Measurements from ENCODE around the gene DKKL1.
A peak's percentile ranks its signal among the peaks of the same experiment; 100 is the strongest.

Gene DKKL1

DNA sequence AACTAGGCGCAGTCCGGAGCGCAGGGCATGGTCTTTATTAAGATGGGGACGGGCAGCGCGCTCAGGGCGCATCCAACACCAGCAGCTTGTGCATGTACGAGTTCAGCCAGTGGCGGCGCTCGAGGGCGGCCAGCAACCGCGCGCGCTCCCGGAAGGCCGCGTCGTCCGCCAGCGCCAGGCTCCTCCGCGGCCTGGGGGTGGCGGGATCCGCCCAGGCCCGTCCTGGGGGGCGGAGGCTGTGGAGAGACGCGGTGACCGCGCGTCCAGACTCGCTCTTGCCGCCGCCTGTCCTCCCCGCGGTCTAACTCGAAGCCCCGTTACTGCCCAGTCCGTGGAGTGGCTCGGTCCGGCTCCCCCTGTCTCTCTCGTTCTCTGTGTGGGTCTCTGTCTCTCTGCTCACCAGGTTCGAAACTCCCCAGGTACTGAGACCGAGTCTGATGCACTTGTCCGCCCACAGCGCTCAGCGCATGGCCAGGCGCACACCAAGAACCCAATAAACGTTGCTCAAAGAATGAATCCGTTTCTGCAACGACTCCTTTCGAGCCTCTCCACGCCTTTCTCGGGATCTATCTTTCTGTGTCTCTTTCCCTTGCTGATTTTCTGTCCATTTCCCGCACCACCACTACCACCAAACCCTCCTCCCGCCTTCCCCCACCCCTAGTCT is 58.9 kb downstream of the DKKL1 start:
- peak; percentile 24 for DNase-seq (ENCODE audit: low read depth)

DNA sequence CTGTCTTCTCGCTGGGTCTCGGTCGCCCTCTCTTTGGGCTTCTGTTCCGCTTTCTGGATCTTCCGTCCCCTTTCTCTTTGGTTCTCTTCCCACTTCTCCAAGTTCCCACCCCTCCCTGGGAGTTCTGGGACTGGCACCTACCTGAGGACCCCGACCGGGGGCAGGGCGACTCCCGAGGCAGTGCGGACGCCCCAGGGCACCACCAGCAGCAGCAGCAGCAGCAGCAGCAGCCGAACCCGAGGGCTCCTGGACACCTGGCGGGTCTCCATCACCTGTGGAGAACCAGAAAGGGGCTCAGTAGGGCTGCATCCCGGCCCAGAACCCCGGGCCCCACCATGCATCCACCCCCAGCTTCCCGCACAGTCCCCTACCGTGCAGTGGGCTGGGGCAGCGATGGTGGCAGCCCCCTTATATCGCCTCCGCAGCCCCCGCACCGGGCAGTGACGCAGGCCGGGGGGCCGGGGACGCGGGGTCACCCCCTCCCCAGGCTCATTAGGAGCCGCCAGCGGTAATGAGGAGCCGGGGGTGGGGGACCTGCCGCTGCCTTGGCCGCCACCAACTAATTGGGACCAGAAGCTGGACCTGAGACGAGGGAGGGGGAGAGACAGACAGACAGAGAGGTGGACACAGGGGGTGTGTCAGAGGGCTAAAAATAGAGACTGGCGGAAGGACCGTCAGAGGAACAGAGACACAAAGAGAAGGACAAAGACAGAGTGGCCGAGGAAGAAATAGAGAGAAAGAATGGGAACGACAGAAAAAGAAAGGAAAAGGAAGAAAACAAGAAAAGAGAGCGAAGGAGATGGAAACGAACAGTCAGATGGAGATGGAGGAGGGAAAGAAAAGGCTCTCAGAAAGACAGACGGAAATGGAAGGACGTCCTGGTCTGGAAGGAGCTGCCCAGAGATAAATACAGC is 59.7 kb downstream of the DKKL1 start, which contains the start of gene PTH2:
Gene PTH2 (minus strand): TSS at position 371 of the 914 bp plus-strand sequence. CDS start 102 bp downstream, at position 269.
- DNase-seq (ENCODE audit: low read depth): no peak

DNA sequence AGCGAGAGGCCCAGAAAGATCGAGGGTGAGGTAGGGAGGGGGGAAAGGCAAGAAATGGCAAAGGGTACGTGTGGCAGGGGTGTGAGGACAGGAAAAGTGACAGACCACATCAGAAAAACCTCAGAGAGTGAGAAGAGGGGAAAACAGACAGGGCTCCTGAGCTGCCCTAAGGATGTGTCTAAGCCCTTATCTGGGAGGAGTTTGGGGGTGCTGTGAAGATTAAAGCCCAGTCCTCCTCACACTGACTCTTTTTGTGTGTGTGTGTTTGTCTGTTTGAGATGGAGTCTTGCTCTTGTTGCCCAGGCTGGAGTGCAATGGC is 60.3 kb downstream of the DKKL1 start:
- DNase-seq (ENCODE audit: low read depth): no peak
